Activated T-helper 2 cell treated with anti-CD3 and anti-CD28 coated beads, Interferon-gamma antibody, Interleukin-2, Interleukin-4, amounts not matched to agents 10 μg/mL and 5 μg/mL and 100 μg/mL, durations not matched to agents 14 hours and 24 hours and 36 hours (primary cell): Measurements from ENCODE around the gene EDA. TPM values are rescaled to one million over a fixed set of nuclear protein-coding genes. Genes with fewer than 3 reads are reported as not detected.

Source experiments
- DNase-seq: peaks from one replicate; pipeline ENCODE4 v3.0.0; 2021; ENCODE audit warnings: low spot score
- H3K27ac Mint-ChIP-seq: one replicate; pipeline ENCODE4 v1.8.0; 2021; ENCODE audit warnings: mixed read lengths
- H3K27me3 Mint-ChIP-seq: one replicate; pipeline ENCODE4 v1.8.0; 2021; ENCODE audit warnings: low read depth, mixed read lengths
- H3K36me3 Mint-ChIP-seq: one replicate; pipeline ENCODE4 v1.8.0; 2021; ENCODE audit warnings: low read depth, mixed read lengths
- H3K4me1 Mint-ChIP-seq: one replicate; pipeline ENCODE4 v1.8.0; 2021; ENCODE audit warnings: low read depth, mixed read lengths
- H3K4me3 Mint-ChIP-seq: one replicate; pipeline ENCODE4 v1.8.0; 2021; ENCODE audit warnings: low read depth, mild to moderate bottlenecking, moderate library complexity, mixed read lengths
- H3K9me3 Mint-ChIP-seq: one replicate; pipeline ENCODE4 v1.8.0; 2021; ENCODE audit warnings: mixed read lengths
- intact Hi-C: fragments of 100-400 bp; cut with micrococcal nuclease; formaldehyde crosslinking; loops from one replicate; pipeline ENCODE4 v1.15.1; 2023
- total RNA-seq: library from RNA; stranded (reverse); gene quantifications from 2 replicates; pipeline ENCODE4 v1.2.3, GENCODE V29; 2022

The EDA gene
- total RNA-seq, 1 donor from 2014 or later: 0.57 TPM

GRCh38 chrX:69627744-69628143 is 11.8 kb downstream of the EDA start:
- H3K27ac Mint-ChIP-seq: no peak overlapping the region
- no peak overlapping the region for H3K4me3 Mint-ChIP-seq
- H3K9me3 Mint-ChIP-seq: peaks cover 4% of the 10 kb centered on the region
- no peak for DNase-seq
- H3K36me3 Mint-ChIP-seq: no peaks in the 10 kb centered on the region
- intact Hi-C loops: no loop called here
- no peaks in the 10 kb centered on the region for H3K27me3 Mint-ChIP-seq
- peaks cover 2% of the 10 kb centered on the region for H3K4me1 Mint-ChIP-seq

GRCh38 chrX:69630147-69630546 is 14.2 kb downstream of the EDA start:
- H3K4me3 Mint-ChIP-seq: no peak overlapping the region
- H3K36me3 Mint-ChIP-seq: no peaks in the 10 kb centered on the region

GRCh38 chrX:69664693-69665092 is 48.8 kb downstream of the EDA start:
- no peak for DNase-seq
- intact Hi-C loops: no loop called here
- H3K4me3 Mint-ChIP-seq: no peak overlapping the region
- no peaks in the 10 kb centered on the region for H3K4me1 Mint-ChIP-seq
- no peaks in the 10 kb centered on the region for H3K27me3 Mint-ChIP-seq
- H3K27ac Mint-ChIP-seq: no peak overlapping the region
- peaks cover 24% of the 10 kb centered on the region for H3K9me3 Mint-ChIP-seq
- no peaks in the 10 kb centered on the region for H3K36me3 Mint-ChIP-seq

More at GRCh38 chrX:69630147-69630546, 14.2 kb downstream of the EDA start:
- DNase-seq: no peak
- intact Hi-C loops: no loop called here
- Mint-ChIP-seq H3K4me1 (peaks cover 2% of the 10 kb centered on the region), H3K9me3 (no peaks in the 10 kb centered on the region), H3K27me3 (no peaks in the 10 kb centered on the region), H3K27ac (no peak overlapping the region)

- no peaks in the 10 kb centered on the region for H3K36me3 Mint-ChIP-seq
- no peaks in the 10 kb centered on the region for H3K4me1 Mint-ChIP-seq
- H3K4me3 Mint-ChIP-seq: no peak overlapping the region
- H3K27ac Mint-ChIP-seq: no peak overlapping the region
- intact Hi-C loops: no loop called here
- DNase-seq: no peak
- H3K27me3 Mint-ChIP-seq: no peaks in the 10 kb centered on the region
- H3K9me3 Mint-ChIP-seq: peaks cover 28% of the 10 kb centered on the region
Observed at GRCh38 chrX:69670001-69670555, 54.2 kb downstream of the EDA start.

GRCh38 chrX:69674891-69675290 is 59.0 kb downstream of the EDA start:
- peaks cover 13% of the 10 kb centered on the region for H3K9me3 Mint-ChIP-seq
- no peaks in the 10 kb centered on the region for H3K36me3 Mint-ChIP-seq
- H3K4me3 Mint-ChIP-seq: no peak overlapping the region
- no peaks in the 10 kb centered on the region for H3K4me1 Mint-ChIP-seq
- H3K27me3 Mint-ChIP-seq: no peaks in the 10 kb centered on the region
- DNase-seq: no peak
- H3K27ac Mint-ChIP-seq: no peak overlapping the region
- intact Hi-C loops: no loop called here

GRCh38 chrX:69705818-69706217 is 89.9 kb downstream of the EDA start:
- Mint-ChIP-seq H3K4me1 (no peaks in the 10 kb centered on the region), H3K27ac (no peak overlapping the region), H3K4me3 (no peak overlapping the region), H3K27me3 (no peaks in the 10 kb centered on the region), H3K36me3 (no peaks in the 10 kb centered on the region), H3K9me3 (peaks cover 11% of the 10 kb centered on the region)
- no peak for DNase-seq
- intact Hi-C loops: no loop called here

- intact Hi-C loops: no loop called here
- Mint-ChIP-seq H3K4me3 (no peak overlapping the region), H3K27ac (no peak overlapping the region), H3K27me3 (no peaks in the 10 kb centered on the region), H3K9me3 (peaks cover 22% of the 10 kb centered on the region), H3K4me1 (no peaks in the 10 kb centered on the region), H3K36me3 (no peaks in the 10 kb centered on the region)
- no peak for DNase-seq
Observed at GRCh38 chrX:69718102-69718501, 102.2 kb downstream of the EDA start.

GRCh38 chrX:69724307-69724706 is 108.4 kb downstream of the EDA start:
- H3K36me3 Mint-ChIP-seq: no peaks in the 10 kb centered on the region
- no peaks in the 10 kb centered on the region for H3K4me1 Mint-ChIP-seq
- no peak for DNase-seq
- H3K27ac Mint-ChIP-seq: no peak overlapping the region
- H3K27me3 Mint-ChIP-seq: no peaks in the 10 kb centered on the region
- H3K4me3 Mint-ChIP-seq: no peak overlapping the region
- intact Hi-C loops: no loop called here
- H3K9me3 Mint-ChIP-seq: peaks cover 6% of the 10 kb centered on the region

- H3K36me3 Mint-ChIP-seq: no peaks in the 10 kb centered on the region
- peaks cover 13% of the 10 kb centered on the region for H3K9me3 Mint-ChIP-seq
- no peaks in the 10 kb centered on the region for H3K27me3 Mint-ChIP-seq
- no peak overlapping the region for H3K4me3 Mint-ChIP-seq
- no peak for DNase-seq
- no peak overlapping the region for H3K27ac Mint-ChIP-seq
- intact Hi-C loops: no loop called here
- no peaks in the 10 kb centered on the region for H3K4me1 Mint-ChIP-seq
Observed at GRCh38 chrX:69740317-69740716, 124.4 kb downstream of the EDA start.

- H3K36me3 Mint-ChIP-seq: no peaks in the 10 kb centered on the region
- no peak overlapping the region for H3K27ac Mint-ChIP-seq
- no peak overlapping the region for H3K4me3 Mint-ChIP-seq
- no peaks in the 10 kb centered on the region for H3K27me3 Mint-ChIP-seq
- peaks cover 13% of the 10 kb centered on the region for H3K9me3 Mint-ChIP-seq
- intact Hi-C loops: no loop called here
- no peak for DNase-seq
- no peaks in the 10 kb centered on the region for H3K4me1 Mint-ChIP-seq
Observed at GRCh38 chrX:69741721-69742120, 125.8 kb downstream of the EDA start.

GRCh38 chrX:69746051-69746450 is 130.1 kb downstream of the EDA start:
- no peak for DNase-seq
- H3K27me3 Mint-ChIP-seq: no peaks in the 10 kb centered on the region
- intact Hi-C loops: no loop called here
- H3K36me3 Mint-ChIP-seq: no peaks in the 10 kb centered on the region
- no peak overlapping the region for H3K4me3 Mint-ChIP-seq
- no peaks in the 10 kb centered on the region for H3K4me1 Mint-ChIP-seq
- H3K27ac Mint-ChIP-seq: no peak overlapping the region
- H3K9me3 Mint-ChIP-seq: peaks cover 5% of the 10 kb centered on the region

- Mint-ChIP-seq H3K27ac (no peak overlapping the region), H3K4me3 (no peak overlapping the region), H3K36me3 (no peaks in the 10 kb centered on the region), H3K27me3 (no peaks in the 10 kb centered on the region), H3K9me3 (no peaks in the 10 kb centered on the region), H3K4me1 (no peaks in the 10 kb centered on the region)
- no peak for DNase-seq
- intact Hi-C loops: no loop called here
Observed at GRCh38 chrX:69748055-69748454, 132.1 kb downstream of the EDA start.

- H3K4me1 Mint-ChIP-seq: no peaks in the 10 kb centered on the region
- no peak overlapping the region for H3K4me3 Mint-ChIP-seq
- H3K27me3 Mint-ChIP-seq: no peaks in the 10 kb centered on the region
- H3K36me3 Mint-ChIP-seq: no peaks in the 10 kb centered on the region
- no peaks in the 10 kb centered on the region for H3K9me3 Mint-ChIP-seq
- no peak overlapping the region for H3K27ac Mint-ChIP-seq
- DNase-seq: no peak
- intact Hi-C loops: no loop called here
Observed at GRCh38 chrX:69759921-69760625, 144.2 kb downstream of the EDA start.
